GM21619 (cell line): ENCODE results near the gene TNIK.

Experiments used
- ATAC-seq: cut with Tn5 transposase; IDR thresholded peaks from one replicate; pipeline ENCODE4 v1.9.1; 2021; ENCODE audit not compliant: unreplicated experiment

The TNIK gene

GRCh38 chr3:171113716-171114115, 346.5 kb downstream of the TNIK start:
- ATAC-seq = no peak

GRCh38 chr3:171110715-171111114, 349.5 kb downstream of the TNIK start:
- ATAC-seq = no peak

GRCh38 chr3:171108066-171108465, 352.1 kb downstream of the TNIK start:
- no peak for ATAC-seq

- no peak for ATAC-seq
Observed at GRCh38 chr3:171103185-171103584, 357.0 kb downstream of the TNIK start.

GRCh38 chr3:171101982-171102641, 358.1 kb downstream of the TNIK start:
- ATAC-seq = no peak

GRCh38 chr3:171099911-171100310, 360.3 kb downstream of the TNIK start:
- ATAC-seq = no peak

GRCh38 chr3:171095063-171095462, 365.1 kb downstream of the TNIK start:
- ATAC-seq = peak; percentile 93

GRCh38 chr3:171094411-171094810, 365.8 kb downstream of the TNIK start:
- no peak for ATAC-seq

- no peak for ATAC-seq
Observed at GRCh38 chr3:171093462-171093861, 366.7 kb downstream of the TNIK start.

- ATAC-seq = no peak
Observed at GRCh38 chr3:171092467-171092911, 367.7 kb downstream of the TNIK start.

- ATAC-seq = no peak
Observed at GRCh38 chr3:171090321-171090720, 369.9 kb downstream of the TNIK start.

- ATAC-seq = no peak
Observed at GRCh38 chr3:171088964-171089754, 371.0 kb downstream of the TNIK start.

- ATAC-seq = no peak
Observed at GRCh38 chr3:171088496-171088895, 371.7 kb downstream of the TNIK start.

- ATAC-seq = no peak
Observed at GRCh38 chr3:171086914-171087313, 373.3 kb downstream of the TNIK start.

- no peak for ATAC-seq
Observed at GRCh38 chr3:171077261-171077660, 382.9 kb downstream of the TNIK start.

- no peak for ATAC-seq
Observed at GRCh38 chr3:171072432-171072831, 387.8 kb downstream of the TNIK start.

- no peak for ATAC-seq
Observed at GRCh38 chr3:171068658-171069057, 391.5 kb downstream of the TNIK start.

GRCh38 chr3:171066206-171066605, 394.0 kb downstream of the TNIK start:
- no peak for ATAC-seq

GRCh38 chr3:171065732-171066131, 394.5 kb downstream of the TNIK start:
- no peak for ATAC-seq

- ATAC-seq = no peak
Observed at GRCh38 chr3:171064461-171064860, 395.7 kb downstream of the TNIK start.

GRCh38 chr3:171061749-171062148, 398.5 kb downstream of the TNIK start:
- ATAC-seq = no peak

GRCh38 chr3:171059978-171060377, 400.2 kb downstream of the TNIK start:
- ATAC-seq = no peak
